ENCODE measurements around the gene FXR1.
"Not testable (repeated sequence)": the region's sequence is repeated elsewhere in the genome, so short reads cannot be mapped to it uniquely, and the experiment has no call there.

FXR1 gene

GRCh38 chr3:180912304-180913296, at the start of gene FXR1:
Gene FXR1, plus strand, starts transcription at chr3:180912670. Its CDS starts 16 bp downstream, at chr3:180912686.
- DNase-seq (ENCODE audit: low read depth in 1 of 2, low spot score in 1 of 2) = peak; percentile 84 to 86

- no peak for DNase-seq (ENCODE audit: low read depth in 1 of 2, low spot score in 1 of 2)
These were observed 42.3 kb upstream of the FXR1 start for GRCh38 chr3:180870008-180870699.

GRCh38 chr3:180871901-180872300, 40.6 kb upstream of the FXR1 start:
- DNase-seq (ENCODE audit: low read depth in 1 of 2, low spot score in 1 of 2) = no peak

GRCh38 chr3:180872430-180872829, 40.0 kb upstream of the FXR1 start:
- DNase-seq (ENCODE audit: low read depth in 1 of 2, low spot score in 1 of 2) = not testable (repeated sequence)

GRCh38 chr3:180875124-180875698, 37.3 kb upstream of the FXR1 start:
- DNase-seq (ENCODE audit: low read depth in 1 of 2, low spot score in 1 of 2) = no peak

GRCh38 chr3:180881065-180881801, 31.2 kb upstream of the FXR1 start:
- DNase-seq (ENCODE audit: low read depth in 1 of 2, low spot score in 1 of 2) = no peak

- DNase-seq (ENCODE audit: low read depth in 1 of 2, low spot score in 1 of 2) = no peak
These were observed 30.4 kb upstream of the FXR1 start for GRCh38 chr3:180882115-180882514.

GRCh38 chr3:180888992-180889560, 23.4 kb upstream of the FXR1 start:
- DNase-seq (ENCODE audit: low read depth in 1 of 2, low spot score in 1 of 2) = no peak

GRCh38 chr3:180898572-180898971, 13.9 kb upstream of the FXR1 start:
- DNase-seq (ENCODE audit: low read depth in 1 of 2, low spot score in 1 of 2) = no peak

- DNase-seq (ENCODE audit: low read depth in 1 of 2, low spot score in 1 of 2) = no peak
These were observed 2.9 kb upstream of the FXR1 start for GRCh38 chr3:180909369-180910127.

GRCh38 chr3:180910823-180911222, 1.6 kb upstream of the FXR1 start:
- DNase-seq (ENCODE audit: low read depth in 1 of 2, low spot score in 1 of 2) = no peak

GRCh38 chr3:180911876-180912303, 580 bp upstream of the FXR1 start:
- no peak for DNase-seq (ENCODE audit: low read depth in 1 of 2, low spot score in 1 of 2)

GRCh38 chr3:180913581-180914404, 1.3 kb downstream of the FXR1 start:
- no peak for DNase-seq (ENCODE audit: low read depth in 1 of 2, low spot score in 1 of 2)

- DNase-seq (ENCODE audit: low read depth in 1 of 2, low spot score in 1 of 2) = no peak
These were observed 6.1 kb downstream of the FXR1 start for GRCh38 chr3:180918542-180918941.

GRCh38 chr3:180922242-180922641, 9.8 kb downstream of the FXR1 start:
- no peak for DNase-seq (ENCODE audit: low read depth in 1 of 2, low spot score in 1 of 2)

- no peak for DNase-seq (ENCODE audit: low read depth in 1 of 2, low spot score in 1 of 2)
These were observed 11.1 kb downstream of the FXR1 start for GRCh38 chr3:180923561-180923960.

GRCh38 chr3:180926526-180926925, 14.1 kb downstream of the FXR1 start:
- DNase-seq (ENCODE audit: low read depth in 1 of 2, low spot score in 1 of 2) = no peak

- no peak for DNase-seq (ENCODE audit: low read depth in 1 of 2, low spot score in 1 of 2)
These were observed 16.9 kb downstream of the FXR1 start for GRCh38 chr3:180929376-180929775.

GRCh38 chr3:180930526-180930925, 18.1 kb downstream of the FXR1 start:
- no peak for DNase-seq (ENCODE audit: low read depth in 1 of 2, low spot score in 1 of 2)

All from activated CD4-positive, alpha-beta T cell treated with anti-CD3 and anti-CD28 coated beads, Interleukin-2, amount 50 U/mL, for 24 hours (primary cell).